ENCODE measurements around the gene BRWD1.

The BRWD1 gene

GRCh38 chr21:39134288-39134810 is 179.1 kb downstream of the BRWD1 start:
- no peak for DNase-seq (ENCODE audit: low spot score)

Data from hematopoietic multipotent progenitor cell treated with erythropoietin and hydrocortisone succinate and interleukin-3 and kit ligand, for 15 days (in vitro differentiated cells).